ENCODE measurements around the gene NTMT1. TPM values are rescaled to one million over a fixed set of nuclear protein-coding genes. Genes with fewer than 3 reads are reported as not detected.
"Not testable (repeated sequence)": the region's sequence is repeated elsewhere in the genome, so short reads cannot be mapped to it uniquely, and the experiment has no call there.

NTMT1 gene
- total RNA-seq, 1 donor = 27.6 TPM

- TF ChIP-seq, protein P1, sequence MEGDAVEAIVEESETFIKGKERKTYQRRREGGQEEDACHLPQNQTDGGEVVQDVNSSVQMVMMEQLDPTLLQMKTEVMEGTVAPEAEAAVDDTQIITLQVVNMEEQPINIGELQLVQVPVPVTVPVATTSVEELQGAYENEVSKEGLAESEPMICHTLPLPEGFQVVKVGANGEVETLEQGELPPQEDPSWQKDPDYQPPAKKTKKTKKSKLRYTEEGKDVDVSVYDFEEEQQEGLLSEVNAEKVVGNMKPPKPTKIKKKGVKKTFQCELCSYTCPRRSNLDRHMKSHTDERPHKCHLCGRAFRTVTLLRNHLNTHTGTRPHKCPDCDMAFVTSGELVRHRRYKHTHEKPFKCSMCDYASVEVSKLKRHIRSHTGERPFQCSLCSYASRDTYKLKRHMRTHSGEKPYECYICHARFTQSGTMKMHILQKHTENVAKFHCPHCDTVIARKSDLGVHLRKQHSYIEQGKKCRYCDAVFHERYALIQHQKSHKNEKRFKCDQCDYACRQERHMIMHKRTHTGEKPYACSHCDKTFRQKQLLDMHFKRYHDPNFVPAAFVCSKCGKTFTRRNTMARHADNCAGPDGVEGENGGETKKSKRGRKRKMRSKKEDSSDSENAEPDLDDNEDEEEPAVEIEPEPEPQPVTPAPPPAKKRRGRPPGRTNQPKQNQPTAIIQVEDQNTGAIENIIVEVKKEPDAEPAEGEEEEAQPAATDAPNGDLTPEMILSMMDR (IDR thresholded peaks at IDR 0.05; ENCODE audit: insufficient read depth, low read length) = no peak
- no peak overlapping the region for H3K4me3 ChIP-seq (ENCODE audit: low read depth, low read length)
- DNase-seq (ENCODE audit: low read depth) = no peak
These were observed 35.5 kb upstream of the NTMT1 start for GRCh38 chr9:129590466-129590865.

DNA sequence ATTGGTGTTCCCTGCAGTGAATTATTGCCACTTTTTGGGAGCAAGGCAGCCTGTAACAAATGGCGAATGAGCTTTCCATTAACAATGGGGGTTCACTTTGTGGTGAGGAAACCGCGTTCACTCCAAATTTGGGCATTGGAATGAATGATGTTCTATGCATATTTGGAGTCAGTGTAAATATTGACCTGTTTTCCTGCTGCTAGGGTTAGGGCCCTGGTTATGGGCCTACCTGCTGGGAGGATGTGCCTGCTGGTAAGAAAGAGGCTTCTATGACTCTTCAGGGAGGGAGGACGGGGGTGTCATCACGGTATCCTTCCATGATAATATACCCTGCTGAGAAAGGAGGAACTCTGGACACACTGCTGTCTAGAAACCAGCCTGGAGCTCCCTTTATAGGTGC lies 34.0 kb upstream of the NTMT1 start:
- no peak overlapping the region for H3K4me3 ChIP-seq (ENCODE audit: low read depth, low read length)
- TF ChIP-seq, protein P1 (IDR thresholded peaks at IDR 0.05; ENCODE audit: insufficient read depth, low read length) = no peak
- no peak for DNase-seq (ENCODE audit: low read depth)

DNA sequence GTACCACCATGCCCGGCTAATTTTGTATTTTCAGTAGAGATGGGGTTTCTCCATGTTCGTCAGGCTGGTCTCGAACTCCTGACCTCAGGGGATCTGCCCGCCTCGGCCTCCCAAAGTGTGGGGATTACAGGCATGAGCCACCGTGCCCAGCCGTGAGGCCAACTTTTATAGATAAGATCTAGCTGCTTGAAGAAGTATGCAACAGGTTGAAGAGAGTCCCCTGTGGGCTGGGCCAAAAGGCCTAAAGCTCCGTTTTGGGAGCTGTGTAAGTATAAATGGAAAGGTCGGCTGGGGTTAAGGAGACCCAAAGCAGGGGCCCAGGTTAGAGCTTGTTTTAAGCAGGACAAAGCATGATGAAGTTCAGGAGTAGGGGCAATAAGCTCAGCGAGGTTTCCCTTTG lies 33.2 kb upstream of the NTMT1 start:
- H3K4me3 ChIP-seq (ENCODE audit: low read depth, low read length); DNase-seq (ENCODE audit: low read depth): not testable (repeated sequence)

DNA sequence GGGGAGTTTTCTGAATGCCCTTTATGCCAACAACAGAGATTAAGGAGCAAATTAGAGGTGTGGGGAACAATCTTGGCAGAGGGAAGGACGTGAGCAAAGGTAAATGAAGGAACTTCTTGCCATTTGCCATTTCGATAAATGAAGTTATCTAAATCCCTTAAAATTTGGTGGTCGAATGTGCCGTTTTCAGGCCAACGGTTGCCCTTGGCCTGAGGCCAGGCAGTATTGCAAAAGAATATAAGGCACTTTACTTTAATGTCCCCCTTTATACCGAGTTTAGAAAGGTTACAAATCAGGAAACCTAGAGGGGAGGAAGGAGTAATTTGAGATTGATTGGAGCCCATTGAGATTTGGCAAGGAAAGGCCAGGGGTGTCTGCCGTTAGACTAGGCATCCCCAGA lies 31.3 kb upstream of the NTMT1 start:
- no peak for DNase-seq (ENCODE audit: low read depth)
- no peak overlapping the region for H3K4me3 ChIP-seq (ENCODE audit: low read depth, low read length)
- TF ChIP-seq, protein P1 (IDR thresholded peaks at IDR 0.05; ENCODE audit: insufficient read depth, low read length) = no peak

DNA sequence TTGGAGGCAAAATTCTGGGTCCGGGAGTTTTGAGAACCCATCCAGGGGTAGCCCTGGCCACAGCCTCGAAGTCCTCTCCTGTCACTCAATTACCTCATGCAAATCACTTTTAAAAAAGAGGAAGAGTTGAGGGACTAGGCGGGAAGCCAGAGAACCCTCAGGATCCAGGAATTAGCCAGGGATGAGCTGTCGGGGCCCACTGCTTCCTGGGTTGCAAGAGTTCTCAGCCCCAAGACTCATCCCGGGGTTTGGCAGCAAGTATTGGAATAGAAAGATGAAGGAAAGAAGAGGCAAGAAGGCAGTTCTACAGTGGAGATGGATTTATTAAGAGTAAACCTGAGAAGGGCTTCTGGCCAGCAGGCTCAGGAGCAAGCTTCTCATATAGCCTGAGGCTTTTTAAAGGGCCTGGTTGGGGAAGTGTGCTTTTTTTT lies 30.6 kb upstream of the NTMT1 start:
- no peak overlapping the region for H3K4me3 ChIP-seq (ENCODE audit: low read depth, low read length)
- no peak for DNase-seq (ENCODE audit: low read depth)
- TF ChIP-seq, protein P1 (IDR thresholded peaks at IDR 0.05; ENCODE audit: insufficient read depth, low read length) = no peak

- no peak overlapping the region for H3K4me3 ChIP-seq (ENCODE audit: low read depth, low read length)
- DNase-seq (ENCODE audit: low read depth) = no peak
- TF ChIP-seq, protein P1 (IDR thresholded peaks at IDR 0.05; ENCODE audit: insufficient read depth, low read length) = no peak
These were observed 29.9 kb upstream of the NTMT1 start for GRCh38 chr9:129595903-129596540.

- DNase-seq (ENCODE audit: low read depth) = peak; percentile 54
- TF ChIP-seq, protein P1 (IDR thresholded peaks at IDR 0.05; ENCODE audit: insufficient read depth, low read length) = no peak
- H3K4me3 ChIP-seq (ENCODE audit: low read depth, low read length) = peak overlapping the region; percentile 47
These were observed 29.2 kb upstream of the NTMT1 start for GRCh38 chr9:129596541-129597331.

Measured in fibroblast of the aortic adventitia (primary cell).